Bronchial epithelial cell (primary cell): Measurements from ENCODE around the gene ZFAND4. TPM values are rescaled to one million over a fixed set of nuclear protein-coding genes. Genes with fewer than 3 reads are reported as not detected.
"Not testable (repeated sequence)": the region's sequence is repeated elsewhere in the genome, so short reads cannot be mapped to it uniquely, and the experiment has no call there.

ENCODE experiments used
- DNase-seq: peaks from one replicate; pipeline ENCODE4 v3.0.0-alpha.2; 2010; ENCODE audit warnings: low read depth
- FAIRE-seq: peaks from 2 replicates; lab custom pipeline; 2011; peaks lifted over from hg19 to GRCh38; lab: Jason Lieb, UNC
- H3K27me3 ChIP-seq: 2 replicates; pipeline ENCODE4 v1.5.1; 2011; ENCODE audit warnings: low read length; ENCODE audit not compliant: control insufficient read depth, insufficient read depth
- H3K36me3 ChIP-seq: 2 replicates; pipeline ENCODE4 v1.5.1; 2011; ENCODE audit warnings: low read length; ENCODE audit not compliant: control insufficient read depth, insufficient read depth
- H3K4me3 ChIP-seq: 2 replicates; pipeline ENCODE4 v1.5.1; 2011; ENCODE audit warnings: mild to moderate bottlenecking, low read depth, low read length, control low read depth
- total RNA-seq: library from RNA; depleted of rRNA; stranded (reverse); fragments of >200 nt; gene quantifications from 2 replicates; pipeline ENCODE4 v1.2.1, GENCODE V29; 2014
- TF ChIP-seq, protein P1 (sequence below): IDR thresholded peaks from 2 replicates; pipeline ENCODE4 v1.5.1; 2011; ENCODE audit warnings: mild to moderate bottlenecking, moderate library complexity, low read length, control low read depth, inconsistent platforms; ENCODE audit not compliant: insufficient read depth, severe bottlenecking

Gene ZFAND4
- total RNA-seq, 1 donor from 2014 or later = 3.9 TPM

DNA sequence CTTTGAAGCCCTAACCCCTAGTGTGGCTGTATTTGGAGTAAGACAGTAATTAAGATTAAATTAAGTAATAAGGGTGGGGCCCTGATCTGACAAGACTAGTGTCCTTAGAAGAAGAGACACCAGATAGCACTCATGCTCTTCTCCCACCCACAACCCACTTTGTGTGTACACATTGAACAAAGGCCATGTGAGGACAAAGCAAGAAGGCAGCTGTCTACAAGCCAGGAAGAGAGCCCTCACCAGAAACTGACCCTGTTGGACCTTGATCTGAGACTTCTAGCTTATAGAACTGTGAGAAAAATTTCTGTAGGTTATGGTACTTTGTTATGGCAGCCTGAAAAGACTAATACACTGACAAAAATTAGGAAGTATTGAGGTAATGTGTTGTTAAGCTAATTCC, 59.8 kb downstream of the ZFAND4 start:
- Histone ChIP-seq H3K4me3 (no peak overlapping the region), H3K36me3 (no peaks in the 10 kb centered on the region), H3K27me3 (no peaks in the 10 kb centered on the region)
- DNase-seq (no peak), FAIRE-seq (no peak)
- TF ChIP-seq, protein P1, sequence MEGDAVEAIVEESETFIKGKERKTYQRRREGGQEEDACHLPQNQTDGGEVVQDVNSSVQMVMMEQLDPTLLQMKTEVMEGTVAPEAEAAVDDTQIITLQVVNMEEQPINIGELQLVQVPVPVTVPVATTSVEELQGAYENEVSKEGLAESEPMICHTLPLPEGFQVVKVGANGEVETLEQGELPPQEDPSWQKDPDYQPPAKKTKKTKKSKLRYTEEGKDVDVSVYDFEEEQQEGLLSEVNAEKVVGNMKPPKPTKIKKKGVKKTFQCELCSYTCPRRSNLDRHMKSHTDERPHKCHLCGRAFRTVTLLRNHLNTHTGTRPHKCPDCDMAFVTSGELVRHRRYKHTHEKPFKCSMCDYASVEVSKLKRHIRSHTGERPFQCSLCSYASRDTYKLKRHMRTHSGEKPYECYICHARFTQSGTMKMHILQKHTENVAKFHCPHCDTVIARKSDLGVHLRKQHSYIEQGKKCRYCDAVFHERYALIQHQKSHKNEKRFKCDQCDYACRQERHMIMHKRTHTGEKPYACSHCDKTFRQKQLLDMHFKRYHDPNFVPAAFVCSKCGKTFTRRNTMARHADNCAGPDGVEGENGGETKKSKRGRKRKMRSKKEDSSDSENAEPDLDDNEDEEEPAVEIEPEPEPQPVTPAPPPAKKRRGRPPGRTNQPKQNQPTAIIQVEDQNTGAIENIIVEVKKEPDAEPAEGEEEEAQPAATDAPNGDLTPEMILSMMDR = no peak

DNA sequence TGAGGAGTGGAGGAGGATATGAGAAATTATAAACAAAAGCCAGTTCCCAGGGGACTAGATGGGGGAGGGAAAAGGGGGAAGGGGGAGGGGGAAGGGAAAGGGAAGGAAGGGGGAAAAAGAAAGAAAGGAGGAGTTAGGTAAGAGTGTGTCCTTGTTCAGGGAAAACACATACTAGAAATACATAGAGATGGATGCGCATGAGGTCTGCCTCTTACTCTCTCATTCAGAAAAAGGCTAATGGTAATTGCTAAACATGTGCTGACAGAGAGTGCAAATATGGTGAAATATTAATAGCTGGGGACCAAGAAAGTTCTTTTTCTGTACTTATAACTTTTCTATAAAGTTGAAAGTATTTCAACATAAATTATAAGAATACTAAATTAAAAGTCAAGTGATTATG, 64.5 kb downstream of the ZFAND4 start:
- Histone ChIP-seq H3K36me3 (no peaks in the 10 kb centered on the region), H3K4me3 (no peak overlapping the region), H3K27me3 (no peaks in the 10 kb centered on the region)
- FAIRE-seq (no peak), DNase-seq (no peak)
- TF ChIP-seq, protein P1 = no peak

DNA sequence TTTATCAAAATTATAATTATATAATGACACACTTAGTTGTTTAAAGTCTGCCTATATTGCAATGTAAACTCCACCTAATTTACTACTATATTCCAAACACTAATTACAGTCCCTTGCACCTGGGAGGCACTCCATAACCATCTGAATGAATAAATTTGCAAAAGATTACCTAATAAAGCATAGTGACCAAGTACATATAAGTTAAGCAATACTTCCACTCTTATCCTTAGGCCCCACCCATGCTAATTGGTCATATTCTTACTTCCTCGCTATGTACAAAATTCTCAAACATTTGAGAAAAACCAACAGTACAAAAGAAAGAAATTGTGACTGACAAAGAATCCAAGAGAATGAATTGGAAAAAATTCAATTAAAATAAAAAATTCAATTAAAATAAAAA, 65.3 kb downstream of the ZFAND4 start:
- H3K4me3 ChIP-seq = no peak overlapping the region
- no peaks in the 10 kb centered on the region for H3K27me3 ChIP-seq
- TF ChIP-seq, protein P1 = no peak
- H3K36me3 ChIP-seq = no peaks in the 10 kb centered on the region
- FAIRE-seq = no peak
- no peak for DNase-seq

DNA sequence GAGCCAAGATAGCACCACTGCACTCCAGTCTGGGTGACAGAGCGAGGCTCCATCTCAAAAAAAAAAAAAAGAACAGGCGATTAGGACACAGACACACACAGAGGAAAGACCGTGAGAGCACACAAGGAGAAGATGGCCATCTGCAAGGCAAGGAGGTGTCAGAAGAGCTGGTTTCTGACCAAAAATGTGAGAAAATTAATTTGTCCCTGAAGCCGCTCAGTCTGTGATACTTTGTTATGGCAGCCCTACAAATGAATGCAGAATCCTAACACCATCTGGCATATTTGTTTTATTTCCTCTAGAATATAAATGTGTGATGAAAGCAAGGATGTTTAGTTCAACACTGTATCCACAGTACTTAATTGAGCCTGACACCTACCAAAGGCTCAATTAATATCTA, 69.7 kb downstream of the ZFAND4 start:
- Histone ChIP-seq H3K27me3 (no peaks in the 10 kb centered on the region), H3K4me3 (no peak overlapping the region), H3K36me3 (no peaks in the 10 kb centered on the region)
- TF ChIP-seq, protein P1 = no peak
- DNase-seq = no peak
- FAIRE-seq = no peak

DNA sequence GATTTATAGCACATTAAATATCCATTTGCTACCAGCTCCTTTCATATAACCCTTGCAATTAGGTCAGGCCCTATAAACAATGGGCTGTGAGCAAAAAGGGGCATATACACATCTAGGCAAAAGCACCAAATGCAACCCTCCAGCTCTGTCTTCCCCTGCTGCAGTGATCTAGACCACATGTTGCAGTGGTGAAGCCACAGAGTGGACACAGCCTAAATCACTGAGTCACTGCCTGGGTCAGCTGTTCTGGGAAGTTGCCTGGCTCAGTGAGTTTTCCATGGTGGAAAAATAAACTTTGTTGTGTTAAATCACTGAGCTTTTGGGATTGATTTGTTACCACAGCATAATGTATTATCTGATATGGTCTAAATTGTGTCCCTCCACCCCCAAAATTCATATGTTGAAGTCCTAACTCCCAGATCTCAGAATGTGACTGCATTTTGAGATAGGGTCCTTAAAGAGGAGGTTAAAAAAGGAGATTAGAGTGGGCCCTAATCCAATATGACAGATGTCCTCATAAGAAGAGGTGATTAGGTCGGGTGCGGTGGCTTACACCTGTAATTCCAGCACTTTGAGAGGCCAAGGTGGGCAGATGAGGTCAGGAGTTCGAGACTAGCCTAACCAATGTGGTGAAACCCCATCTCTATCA, 70.4 kb downstream of the ZFAND4 start:
- FAIRE-seq (no peak), DNase-seq (peak; percentile 18)

DNA sequence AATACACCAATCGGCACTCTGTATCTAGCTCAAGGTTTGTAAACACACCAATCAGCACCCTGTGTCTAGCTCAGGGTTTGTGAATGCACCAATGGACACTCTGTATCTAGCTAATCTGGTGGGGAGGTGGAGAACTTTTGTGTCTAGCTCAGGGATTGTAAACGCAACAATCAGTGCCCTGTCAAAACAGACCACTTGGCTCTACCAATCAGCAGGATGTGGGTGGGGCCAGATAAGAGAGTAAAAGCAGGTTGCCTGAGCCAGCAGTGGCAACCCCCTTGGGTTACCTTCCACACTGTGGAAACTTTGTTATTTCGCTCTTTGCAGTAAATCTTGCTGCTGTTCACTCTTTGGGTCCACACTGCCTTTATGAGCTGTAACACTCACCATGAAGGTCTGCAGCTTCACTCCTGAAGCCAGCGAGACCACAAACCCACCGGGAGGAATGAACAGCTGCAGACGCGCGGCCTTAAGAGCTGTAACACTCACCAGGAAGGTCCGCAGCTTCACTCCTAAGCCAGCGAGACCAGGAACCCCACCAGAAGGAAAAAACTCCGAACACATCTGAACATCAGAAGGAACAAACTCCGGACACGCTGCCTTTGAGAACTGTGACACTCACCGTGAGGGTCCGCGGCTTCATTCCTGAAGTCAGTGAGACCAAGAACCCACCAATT, 71.2 kb downstream of the ZFAND4 start:
- not testable (repeated sequence) for H3K36me3 ChIP-seq, FAIRE-seq, DNase-seq, H3K27me3 ChIP-seq, H3K4me3 ChIP-seq

More for the DNA sequence above, 70.4 kb downstream of the ZFAND4 start:
- Histone ChIP-seq H3K4me3 (no peak overlapping the region), H3K36me3 (no peaks in the 10 kb centered on the region), H3K27me3 (no peaks in the 10 kb centered on the region)
- TF ChIP-seq, protein P1 = no peak

DNA sequence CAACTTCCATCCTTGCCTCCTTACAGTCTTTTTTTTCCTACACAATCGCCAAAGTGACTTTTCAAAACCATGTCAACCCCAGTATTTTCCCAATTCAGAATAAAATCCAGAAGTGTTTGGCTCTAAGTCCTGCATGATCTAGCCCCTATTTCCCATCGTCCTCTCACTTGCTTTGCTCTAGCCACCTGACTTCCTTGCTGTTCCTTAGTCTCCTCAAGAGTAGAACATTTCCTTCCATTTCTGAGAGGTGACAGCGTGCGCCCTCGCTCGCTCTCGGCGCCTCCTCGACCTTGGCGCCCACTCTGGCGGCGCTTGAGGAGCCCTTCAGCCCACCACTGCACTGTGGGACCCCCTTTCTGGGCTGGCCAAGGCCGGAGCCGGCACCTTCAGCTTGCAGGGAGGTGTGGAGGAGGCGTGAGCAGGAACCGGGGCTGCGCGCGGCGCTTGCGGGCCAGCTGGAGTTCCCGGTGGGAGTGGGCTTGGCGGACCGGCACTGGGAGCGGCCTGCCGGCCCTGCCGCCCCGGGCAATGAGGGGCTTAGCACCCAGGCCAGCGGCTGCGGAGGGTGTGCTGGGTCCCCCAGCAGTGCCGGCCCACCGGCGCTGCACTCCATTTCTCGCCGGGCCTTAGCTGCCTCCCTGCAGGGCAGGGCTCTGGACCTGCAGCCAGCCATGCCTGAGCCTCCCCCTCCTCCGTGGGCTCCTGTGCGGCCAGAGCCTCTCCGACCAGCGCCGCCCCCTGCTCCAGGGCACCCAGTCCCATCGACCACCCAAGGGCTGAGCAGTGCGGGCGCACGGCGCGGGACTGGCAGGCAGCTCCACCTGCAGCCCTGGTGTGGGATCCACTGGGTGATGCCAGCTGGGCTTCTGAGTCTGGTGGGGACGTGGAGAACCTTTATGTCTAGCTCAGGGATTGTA, 72.0 kb downstream of the ZFAND4 start:
- not testable (repeated sequence) for H3K36me3 ChIP-seq, H3K27me3 ChIP-seq, FAIRE-seq, DNase-seq
- peak overlapping the region; percentile 11 for H3K4me3 ChIP-seq
